Cardiac muscle cell (in vitro differentiated cells and primary cell): ENCODE results near the gene CNTNAP2. TPM values are rescaled to one million over a fixed set of nuclear protein-coding genes. Genes with fewer than 3 reads are reported as not detected.

Experiments
- DNase-seq, 2 donors: peaks; one replicate each; pipeline versions ENCODE4 v3.0.0 to v3.0.0-alpha.2; 2010 to 2017; ENCODE audit warnings: low read depth in 1 of 2, low spot score in 1 of 2
- H3K27ac ChIP-seq: fragments of 200-600 bp; sonication (generic); 2 replicates; pipeline ENCODE4 v1.5.1; 2016
- H3K27me3 ChIP-seq: fragments of 200-600 bp; sonication (generic); 2 replicates; pipeline ENCODE4 v1.6.0; 2016; ENCODE audit warnings: control low read depth
- H3K36me3 ChIP-seq: fragments of 200-600 bp; sonication (generic); 2 replicates; pipeline ENCODE4 v1.5.1; 2016; ENCODE audit warnings: control low read depth
- H3K4me1 ChIP-seq: fragments of 200-600 bp; sonication (generic); 2 replicates; pipeline ENCODE4 v1.8.1; 2017; ENCODE audit warnings: low read depth, mild to moderate bottlenecking, mixed run types
- H3K4me3 ChIP-seq: fragments of 200-600 bp; sonication (generic); 2 replicates; pipeline ENCODE4 v1.5.1; 2016; ENCODE audit warnings: mild to moderate bottlenecking
- H3K9me3 ChIP-seq: fragments of 200-600 bp; sonication (generic); 2 replicates; pipeline ENCODE4 v1.5.1; 2017; ENCODE audit warnings: low read depth, mild to moderate bottlenecking, control low read depth
- polyA plus RNA-seq: library from polyadenylated mRNA; unstranded; fragments of >200 nt; fragmentation: Nextera tagmentation; extraction: Ambion mirVana; gene quantifications from 2 replicates; pipeline ENCODE4 v1.2.1, GENCODE V29; 2016
- total RNA-seq: library from RNA; depleted of rRNA; stranded (reverse); fragments of >200 nt; gene quantifications from 2 replicates; pipeline ENCODE4 v1.2.3, GENCODE V29; 2016
- TF ChIP-seq, protein P1 (sequence below): IDR thresholded peaks from 2 replicates; pipeline ENCODE4 v1.5.1; 2012; ENCODE audit warnings: low read depth, mild to moderate bottlenecking, low read length

CNTNAP2 gene
- total and polyA plus RNA-seq, 2 experiments from 2014 or later: 4.8 to 5.1 TPM

- Histone ChIP-seq H3K4me1 (no peaks in the 10 kb centered on the region), H3K4me3 (no peak overlapping the region), H3K9me3 (no peaks in the 10 kb centered on the region), H3K27me3 (no peaks in the 10 kb centered on the region), H3K36me3 (no peaks in the 10 kb centered on the region), H3K27ac (no peak overlapping the region)
- no peak for DNase-seq
- TF ChIP-seq, protein P1, sequence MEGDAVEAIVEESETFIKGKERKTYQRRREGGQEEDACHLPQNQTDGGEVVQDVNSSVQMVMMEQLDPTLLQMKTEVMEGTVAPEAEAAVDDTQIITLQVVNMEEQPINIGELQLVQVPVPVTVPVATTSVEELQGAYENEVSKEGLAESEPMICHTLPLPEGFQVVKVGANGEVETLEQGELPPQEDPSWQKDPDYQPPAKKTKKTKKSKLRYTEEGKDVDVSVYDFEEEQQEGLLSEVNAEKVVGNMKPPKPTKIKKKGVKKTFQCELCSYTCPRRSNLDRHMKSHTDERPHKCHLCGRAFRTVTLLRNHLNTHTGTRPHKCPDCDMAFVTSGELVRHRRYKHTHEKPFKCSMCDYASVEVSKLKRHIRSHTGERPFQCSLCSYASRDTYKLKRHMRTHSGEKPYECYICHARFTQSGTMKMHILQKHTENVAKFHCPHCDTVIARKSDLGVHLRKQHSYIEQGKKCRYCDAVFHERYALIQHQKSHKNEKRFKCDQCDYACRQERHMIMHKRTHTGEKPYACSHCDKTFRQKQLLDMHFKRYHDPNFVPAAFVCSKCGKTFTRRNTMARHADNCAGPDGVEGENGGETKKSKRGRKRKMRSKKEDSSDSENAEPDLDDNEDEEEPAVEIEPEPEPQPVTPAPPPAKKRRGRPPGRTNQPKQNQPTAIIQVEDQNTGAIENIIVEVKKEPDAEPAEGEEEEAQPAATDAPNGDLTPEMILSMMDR: no peak
Measured at GRCh38 chr7:148104136-148104716, 1987.6 kb downstream of the CNTNAP2 start.

DNA sequence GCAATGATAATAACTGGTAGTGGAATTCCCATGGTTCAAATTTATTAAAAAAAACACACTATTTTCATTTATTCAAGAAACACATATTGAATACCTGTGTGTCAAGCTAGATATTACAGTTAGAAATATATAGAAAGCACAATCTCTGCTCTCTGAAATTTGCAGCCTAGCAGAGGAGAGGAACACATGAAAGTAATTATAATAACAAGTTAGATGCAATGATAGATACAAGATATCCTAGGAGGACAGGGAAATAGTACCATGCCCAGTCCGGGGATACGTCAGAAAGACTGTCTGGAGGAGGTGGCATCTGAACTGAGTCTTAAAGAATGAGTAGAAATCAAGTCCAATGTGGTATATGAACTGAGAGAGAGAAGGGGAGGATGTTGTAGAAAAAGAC lies 1988.3 kb downstream of the CNTNAP2 start:
- Histone ChIP-seq H3K36me3 (no peaks in the 10 kb centered on the region), H3K4me1 (no peaks in the 10 kb centered on the region), H3K27ac (no peak overlapping the region), H3K27me3 (no peaks in the 10 kb centered on the region), H3K4me3 (no peak overlapping the region), H3K9me3 (no peaks in the 10 kb centered on the region)
- DNase-seq: no peak
- TF ChIP-seq, protein P1: no peak

- Histone ChIP-seq H3K4me3 (no peak overlapping the region), H3K27ac (no peak overlapping the region), H3K9me3 (no peaks in the 10 kb centered on the region), H3K4me1 (no peaks in the 10 kb centered on the region), H3K36me3 (no peaks in the 10 kb centered on the region), H3K27me3 (no peaks in the 10 kb centered on the region)
- TF ChIP-seq, protein P1: no peak
- no peak for DNase-seq
Measured at GRCh38 chr7:148105853-148106252, 1989.3 kb downstream of the CNTNAP2 start.

DNA sequence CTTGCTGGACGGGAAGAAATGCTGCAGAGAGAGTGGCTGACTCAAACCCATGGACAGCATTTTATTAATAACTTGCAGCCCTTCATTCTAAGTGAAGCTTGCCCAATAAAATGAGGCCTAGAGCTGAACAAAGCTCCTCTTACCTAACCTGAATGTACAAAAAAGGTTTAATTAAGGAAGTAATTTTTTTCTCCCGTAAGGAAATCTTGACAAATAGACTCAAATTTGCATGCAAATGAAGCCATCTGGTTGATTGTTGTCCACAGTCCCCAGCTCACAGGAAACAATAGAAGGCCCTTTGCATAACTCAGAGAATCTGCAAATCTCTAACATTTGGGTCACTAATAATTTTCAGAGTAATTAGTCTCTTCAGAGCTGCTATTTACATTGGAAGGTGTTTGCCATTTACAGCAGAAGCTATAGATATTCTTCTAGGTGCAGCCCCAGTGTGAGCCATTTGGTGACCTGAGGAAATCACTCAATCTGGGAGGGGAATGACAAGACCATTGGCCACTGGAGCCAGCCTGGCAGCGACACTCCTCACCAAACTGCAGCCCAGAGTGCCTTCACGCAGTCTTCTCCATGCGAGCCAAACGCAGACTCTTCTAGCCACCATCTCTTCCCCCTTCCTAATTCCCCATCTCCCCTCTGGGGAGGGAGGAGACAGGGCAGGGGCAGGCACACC lies 1991.0 kb downstream of the CNTNAP2 start:
- TF ChIP-seq, protein P1: no peak
- no peaks in the 10 kb centered on the region for H3K36me3 ChIP-seq
- H3K9me3 ChIP-seq: no peaks in the 10 kb centered on the region
- DNase-seq: no peak
- H3K4me3 ChIP-seq: no peak overlapping the region
- no peaks in the 10 kb centered on the region for H3K4me1 ChIP-seq
- H3K27me3 ChIP-seq: no peaks in the 10 kb centered on the region
- H3K27ac ChIP-seq: no peak overlapping the region

DNA sequence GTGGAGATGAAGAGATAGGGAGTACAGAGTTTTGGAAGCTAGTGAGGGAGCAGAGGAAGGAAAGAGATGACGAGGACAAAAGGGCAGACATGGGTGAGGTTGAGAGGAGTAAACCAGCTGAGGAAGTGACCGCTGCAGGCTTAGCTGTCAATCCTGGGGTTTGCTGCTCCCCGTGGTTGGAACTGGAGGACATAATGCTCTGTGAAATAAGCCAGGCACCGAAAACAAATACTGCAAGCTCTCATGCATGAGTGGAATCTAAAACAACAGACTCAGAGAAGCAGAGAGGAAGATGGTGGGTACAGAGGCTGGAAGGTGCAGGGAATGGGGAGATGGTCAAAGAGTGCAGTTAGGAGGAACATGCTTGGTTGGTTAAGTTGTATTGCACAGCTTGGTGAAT lies 1991.8 kb downstream of the CNTNAP2 start:
- TF ChIP-seq, protein P1: no peak
- H3K27ac ChIP-seq: no peak overlapping the region
- no peak for DNase-seq
- H3K36me3 ChIP-seq: no peaks in the 10 kb centered on the region
- no peaks in the 10 kb centered on the region for H3K9me3 ChIP-seq
- no peaks in the 10 kb centered on the region for H3K4me1 ChIP-seq
- H3K27me3 ChIP-seq: no peaks in the 10 kb centered on the region
- H3K4me3 ChIP-seq: no peak overlapping the region
